Endothelial cell of hepatic sinusoid (primary cell): Measurements from ENCODE around the gene CCL1.

ENCODE experiments used
- in situ Hi-C: cut with HindIII; loops from 2 replicates; pipeline ENCODE4 v1.10.0; 2017; ENCODE audit warnings: low sequenced_read_pairs

Gene CCL1

GRCh38 chr17:34363183-34363661 is at the start of gene CCL1:
TSS of gene CCL1 (minus strand) at chr17:34363233. CDS start at chr17:34363161, 72 bp downstream.
- in situ Hi-C loops: no loop called here

- in situ Hi-C loops: no loop called here
Measured at GRCh38 chr17:34412534-34412933, 49.5 kb upstream of the CCL1 start.

DNA sequence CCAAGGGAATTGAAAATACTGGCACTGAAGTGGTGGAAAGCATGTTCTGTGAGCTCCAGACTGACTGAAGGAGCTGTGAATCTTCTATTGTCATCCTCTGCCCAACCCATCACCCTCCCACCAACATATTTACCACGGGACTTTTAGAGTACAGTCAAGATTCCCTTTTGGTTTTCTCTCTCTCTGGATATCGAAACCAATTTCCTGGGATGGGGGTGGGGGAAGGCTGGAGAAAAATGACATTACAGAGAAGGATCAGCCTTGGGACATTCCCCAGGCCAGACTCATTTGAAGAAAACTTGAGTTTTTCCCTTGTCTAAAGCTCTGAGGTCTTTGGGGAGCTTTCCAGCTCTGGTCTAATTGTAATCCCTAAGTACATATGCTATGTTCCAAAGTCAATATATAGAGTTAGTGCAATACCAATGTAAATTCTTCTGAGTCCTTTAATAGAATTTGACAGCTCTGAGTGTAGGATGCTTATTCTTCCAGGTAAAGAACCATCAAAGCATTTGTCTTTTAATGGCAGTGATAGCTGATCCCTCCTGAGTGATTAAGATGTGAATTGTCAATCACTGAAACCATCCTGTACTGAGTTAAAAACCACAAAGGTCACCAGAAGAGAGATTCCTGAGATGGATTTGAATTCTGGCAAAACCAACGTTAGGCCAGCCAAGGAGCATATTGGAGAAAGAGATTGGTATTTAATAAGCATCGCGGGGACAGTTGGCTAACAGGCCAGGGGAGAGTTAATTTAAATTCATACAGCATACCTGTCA is 48.8 kb upstream of the CCL1 start:
- in situ Hi-C loops: no loop called here

DNA sequence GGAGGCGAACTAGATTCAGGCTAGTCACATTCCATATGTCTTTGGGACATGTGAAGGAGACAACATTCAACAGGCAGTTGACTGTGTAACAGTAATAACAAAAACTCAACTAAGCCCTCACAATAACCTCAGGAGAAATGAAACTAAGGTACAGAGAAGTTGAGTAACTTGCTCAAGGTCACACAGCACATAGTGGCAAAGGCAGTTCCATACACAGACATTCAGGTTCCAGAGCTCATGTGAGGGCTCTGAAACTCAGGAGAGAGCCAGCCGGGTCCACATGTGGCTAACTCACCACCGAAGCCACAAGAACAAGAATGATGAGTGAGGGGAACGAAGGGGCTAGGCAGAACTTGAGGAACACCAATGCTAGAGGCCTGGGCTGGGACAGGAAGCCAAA is 46.3 kb upstream of the CCL1 start:
- in situ Hi-C loops: no loop called here

DNA sequence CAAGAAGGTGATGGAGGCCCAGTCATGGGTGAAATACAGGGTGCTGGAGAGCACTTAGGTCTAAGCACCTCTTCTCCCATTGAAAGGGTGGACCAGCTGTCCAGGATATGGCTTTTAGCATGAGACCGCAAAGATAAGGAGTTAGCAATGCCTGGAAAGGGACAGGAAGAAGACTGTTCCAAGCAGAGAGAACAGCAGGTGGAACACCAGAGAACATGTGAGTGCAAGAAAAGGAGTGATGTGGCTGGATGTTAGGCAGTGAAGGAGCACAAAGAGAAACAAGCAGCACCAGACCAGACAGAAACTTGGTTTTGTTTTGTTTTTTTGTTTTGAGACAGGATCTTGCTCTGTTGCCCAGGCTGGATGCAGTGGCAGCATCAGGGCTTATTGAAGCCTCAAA is 45.4 kb upstream of the CCL1 start:
- in situ Hi-C loops: no loop called here

DNA sequence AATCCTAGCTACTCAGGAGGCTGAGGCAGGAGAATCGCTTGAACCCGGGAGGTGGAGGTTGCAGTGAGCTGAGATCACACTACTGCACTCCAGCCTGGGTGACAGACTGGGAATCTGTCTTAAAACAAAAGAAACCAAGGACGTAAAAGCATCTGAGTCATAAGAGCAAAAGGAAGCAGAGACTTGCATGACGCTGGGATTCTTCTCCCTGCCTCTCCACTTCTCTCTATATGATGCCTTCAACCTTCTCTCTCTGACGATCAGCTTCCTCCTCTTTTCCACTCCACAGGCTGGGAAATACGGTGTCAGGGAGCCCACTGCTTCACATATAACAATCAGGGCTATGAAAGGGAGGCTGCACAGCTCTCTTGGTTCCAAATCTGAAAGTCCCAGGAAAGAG is 43.2 kb upstream of the CCL1 start:
- in situ Hi-C loops: no loop called here

DNA sequence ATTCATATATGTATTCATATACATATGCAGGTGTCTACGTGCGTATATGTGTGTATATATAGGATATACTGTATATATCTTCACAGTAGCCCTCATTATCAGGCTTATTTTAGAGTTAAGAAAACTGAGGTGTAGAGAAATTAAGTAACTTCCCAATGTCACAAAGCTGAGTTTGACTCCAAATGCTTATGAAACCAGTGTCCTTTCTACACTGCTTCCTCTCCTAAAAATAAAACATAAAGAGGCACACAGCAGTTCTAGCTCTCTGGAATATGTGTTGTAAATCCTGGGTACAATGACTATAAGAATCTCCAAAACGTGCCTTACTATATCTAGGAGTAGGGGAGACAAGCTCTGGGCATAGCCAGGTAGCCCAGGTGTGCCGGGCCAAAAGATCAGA is 40.0 kb upstream of the CCL1 start:
- in situ Hi-C loops: no loop called here

DNA sequence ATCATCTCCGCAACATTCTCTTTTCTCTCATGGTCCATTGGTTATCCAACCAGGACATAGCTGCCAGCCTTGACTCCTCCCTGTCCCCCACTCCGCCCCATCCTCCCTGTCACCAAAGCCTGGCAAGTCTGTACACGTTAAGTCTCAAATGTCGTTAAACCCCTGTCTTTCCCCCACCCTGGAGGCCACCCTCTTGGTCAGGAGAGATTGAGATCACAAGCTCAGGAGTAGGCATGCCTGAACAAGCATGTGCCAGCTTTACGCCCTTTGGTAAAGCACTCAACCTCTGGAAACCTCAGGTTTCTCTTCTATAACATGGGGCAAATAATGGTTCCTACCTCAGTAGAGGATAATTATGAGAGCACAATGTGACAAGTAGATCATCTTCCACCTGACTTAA is 38.1 kb upstream of the CCL1 start:
- in situ Hi-C loops: no loop called here

DNA sequence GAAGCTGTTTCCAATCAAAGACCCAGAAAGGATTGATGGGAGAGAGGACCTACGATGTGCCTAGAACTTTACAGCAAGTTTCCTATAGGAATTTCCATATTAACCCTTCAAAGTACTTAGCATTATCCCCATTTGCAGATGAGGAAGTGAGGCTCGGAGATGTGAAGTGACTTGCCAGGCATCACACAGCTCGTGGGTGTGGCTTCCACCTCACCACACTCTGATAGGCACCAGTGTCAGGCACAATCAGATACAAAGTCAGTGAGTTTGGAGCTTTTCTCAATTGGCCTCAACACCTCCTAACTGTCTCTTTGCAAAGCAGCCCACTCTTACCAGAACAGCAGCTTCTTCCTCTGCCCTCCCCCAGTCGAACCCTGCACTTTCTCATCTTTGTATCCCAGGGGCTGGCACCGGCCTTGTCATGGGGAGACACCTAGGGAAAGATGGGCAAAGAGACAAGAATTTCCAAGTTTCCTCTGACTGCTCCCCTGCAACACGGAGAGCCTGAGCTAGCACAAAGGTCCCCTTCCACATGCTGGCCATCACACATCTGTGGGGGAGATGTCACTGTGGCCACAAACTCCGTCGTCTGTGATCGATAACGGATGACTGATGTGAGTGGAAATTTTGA is 37.4 kb upstream of the CCL1 start:
- in situ Hi-C loops: no loop called here

GRCh38 chr17:34399725-34400124 is 36.7 kb upstream of the CCL1 start:
- in situ Hi-C loops: loop anchor here (5.0 kb wide), 1 partner anchor 42 kb away; the partner anchor contains the start of gene CCL13

DNA sequence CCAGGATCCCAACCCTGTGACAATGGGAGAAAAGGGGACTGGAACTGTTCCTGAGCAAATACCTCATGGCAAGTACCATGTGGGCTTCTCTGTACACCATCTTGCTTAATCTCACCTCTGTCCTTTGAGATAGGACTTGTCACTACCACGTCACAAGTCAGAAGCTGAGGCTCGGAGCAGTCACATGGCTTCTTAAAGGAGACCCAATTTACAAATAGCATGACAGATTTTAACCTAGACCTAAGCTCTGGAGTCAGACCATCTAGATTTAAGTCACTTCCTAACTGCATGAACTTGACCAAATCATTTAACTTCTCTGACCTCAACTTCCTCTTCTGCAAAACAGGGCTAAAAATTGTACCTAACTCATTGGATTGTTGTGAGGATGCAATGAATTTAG is 36.0 kb upstream of the CCL1 start:
- in situ Hi-C loops: loop anchor here (5.0 kb wide), 1 partner anchor 42 kb away; the partner anchor contains the start of gene CCL13

DNA sequence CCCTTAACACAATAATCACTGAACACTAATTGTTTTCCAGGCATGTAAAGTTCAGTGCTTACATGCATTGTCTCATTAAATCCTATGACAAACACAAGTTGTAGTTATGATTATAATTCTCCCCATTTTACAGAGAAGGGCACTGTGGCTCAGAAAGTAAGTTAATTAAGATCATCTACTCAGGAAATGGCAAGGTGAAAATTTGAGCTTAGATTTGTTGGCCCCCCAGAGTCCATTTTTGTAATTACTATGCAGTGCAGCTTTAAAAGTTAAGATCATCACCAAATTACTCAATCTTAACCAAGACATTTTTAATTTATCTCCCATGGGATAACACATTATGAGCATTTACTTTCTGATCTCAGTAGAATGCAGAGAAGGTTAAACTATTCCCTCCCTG is 34.2 kb upstream of the CCL1 start:
- in situ Hi-C loops: loop anchor here (5.0 kb wide), 1 partner anchor 40 kb away; the partner anchor contains the start of gene CCL13

DNA sequence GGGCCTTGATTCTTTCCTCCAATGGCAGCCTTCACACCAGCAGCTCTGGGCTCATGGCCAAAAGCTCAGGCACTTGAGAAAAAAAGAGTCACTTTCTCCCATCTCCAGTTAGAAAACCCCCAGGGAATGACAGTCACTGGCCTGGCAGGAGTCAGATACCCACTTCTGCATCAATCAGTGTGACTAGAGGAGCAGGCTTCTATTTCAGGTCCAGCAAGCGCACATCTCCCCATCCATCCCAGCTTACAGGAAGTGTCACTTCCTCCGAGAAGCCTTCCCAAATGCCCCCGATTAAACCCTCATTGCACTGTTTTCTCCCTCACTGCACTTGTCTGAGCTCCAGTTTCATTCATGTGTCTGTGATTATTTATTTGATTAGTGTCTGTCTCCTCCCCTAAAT is 30.4 kb upstream of the CCL1 start:
- in situ Hi-C loops: no loop called here

- in situ Hi-C loops: no loop called here
Measured at GRCh38 chr17:34391241-34391640, 28.2 kb upstream of the CCL1 start.

- in situ Hi-C loops: no loop called here
Measured at GRCh38 chr17:34390649-34391048, 27.6 kb upstream of the CCL1 start.

DNA sequence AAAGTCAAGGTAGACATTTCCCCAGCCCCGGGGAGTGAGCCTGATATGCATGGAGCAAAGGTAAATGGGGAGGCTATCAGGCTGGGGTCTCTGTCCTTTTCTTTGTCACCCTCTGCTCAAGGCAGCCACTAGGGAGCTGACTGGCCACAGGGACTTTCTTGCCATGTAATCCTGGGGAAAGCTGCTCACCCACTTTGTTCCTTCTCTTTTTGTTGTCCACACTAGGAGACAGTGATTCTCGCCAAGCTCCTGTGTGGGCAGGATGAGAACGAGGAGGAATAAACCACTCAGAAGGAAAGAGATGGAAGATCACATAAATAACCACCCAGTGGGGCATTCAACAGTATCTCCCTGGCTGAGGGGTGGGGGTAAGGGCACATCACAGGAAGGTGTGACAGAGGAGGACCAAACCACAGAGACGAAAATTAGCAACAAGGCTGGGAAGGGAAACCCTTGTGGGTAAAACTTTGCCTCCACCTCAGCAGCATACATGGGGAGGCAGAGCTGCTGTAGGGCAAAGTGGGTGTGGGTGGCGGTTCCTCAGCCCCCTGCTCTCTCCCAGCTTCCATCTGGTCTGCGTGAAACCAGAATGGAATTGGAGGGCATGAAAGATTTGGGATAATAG is 26.2 kb upstream of the CCL1 start:
- in situ Hi-C loops: loop anchor here (5.0 kb wide), 1 partner anchor 57 kb away; no protein-coding TSS in a partner anchor

DNA sequence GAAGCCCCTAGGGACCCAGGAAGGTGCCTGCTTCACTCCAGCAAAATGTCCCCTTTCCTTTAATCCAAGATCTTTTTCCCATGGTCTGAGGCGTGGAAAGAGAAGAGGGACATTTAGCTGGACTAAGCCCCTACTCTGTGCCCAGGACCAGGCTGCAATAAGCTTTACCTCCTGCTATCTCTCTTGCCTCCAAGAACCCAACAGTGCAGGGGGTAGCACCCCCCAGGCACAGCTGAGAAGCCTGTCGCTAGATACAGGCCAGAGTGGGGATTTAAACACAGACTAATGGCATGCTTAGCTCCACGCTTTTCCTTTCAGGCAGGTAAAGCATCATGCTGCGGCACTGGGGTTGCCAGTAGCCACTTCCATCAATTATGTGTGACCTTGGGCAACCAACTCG is 24.5 kb upstream of the CCL1 start:
- in situ Hi-C loops: loop anchor here (5.0 kb wide), 1 partner anchor 55 kb away; no protein-coding TSS in a partner anchor

- in situ Hi-C loops: loop anchor here (5.0 kb wide), 1 partner anchor 55 kb away; no protein-coding TSS in a partner anchor
Measured at GRCh38 chr17:34386697-34387550, 23.9 kb upstream of the CCL1 start.

GRCh38 chr17:34386343-34386696 is 23.3 kb upstream of the CCL1 start:
- in situ Hi-C loops: loop anchor here (5.0 kb wide), 1 partner anchor 54 kb away; no protein-coding TSS in a partner anchor

GRCh38 chr17:34384822-34385605 is 22.0 kb upstream of the CCL1 start:
- in situ Hi-C loops: loop anchor here (5.0 kb wide), 1 partner anchor 53 kb away; no protein-coding TSS in a partner anchor
